Vagina (tissue), 2 donors: Measurements from ENCODE around the gene MEF2C.

Source experiments
- POLR2A ChIP-seq, 2 donors: fragments of 450-650 bp; IDR thresholded peaks; one replicate each; pipeline ENCODE4 v1.6.1; 2017; ENCODE audit warnings: antibody characterized with exemption in 2 of 2, mild to moderate bottlenecking in 2 of 2, moderate library complexity in 2 of 2
- POLR2AphosphoS5 ChIP-seq, 2 donors: sonication (generic); formaldehyde crosslinking; IDR thresholded peaks; one replicate each; pipeline ENCODE4 v1.9.0; 2017; ENCODE audit warnings: antibody characterized with exemption in 2 of 2, mild to moderate bottlenecking in 2 of 2, low read depth in 1 of 2; ENCODE audit not compliant: insufficient read depth in 1 of 2
- TF ChIP-seq, protein P1 (sequence below), 3 experiments: fragments of 450-650 bp in 2 of 3; fragments of 200-600 bp in 1 of 3; sonication (generic) in 1 of 3; IDR thresholded peaks; one replicate each; pipeline ENCODE4 v1.5.1; 2017 to 2019; ENCODE audit warnings: antibody characterized with exemption in 3 of 3, mild to moderate bottlenecking in 2 of 3, moderate library complexity in 2 of 3

DNA sequence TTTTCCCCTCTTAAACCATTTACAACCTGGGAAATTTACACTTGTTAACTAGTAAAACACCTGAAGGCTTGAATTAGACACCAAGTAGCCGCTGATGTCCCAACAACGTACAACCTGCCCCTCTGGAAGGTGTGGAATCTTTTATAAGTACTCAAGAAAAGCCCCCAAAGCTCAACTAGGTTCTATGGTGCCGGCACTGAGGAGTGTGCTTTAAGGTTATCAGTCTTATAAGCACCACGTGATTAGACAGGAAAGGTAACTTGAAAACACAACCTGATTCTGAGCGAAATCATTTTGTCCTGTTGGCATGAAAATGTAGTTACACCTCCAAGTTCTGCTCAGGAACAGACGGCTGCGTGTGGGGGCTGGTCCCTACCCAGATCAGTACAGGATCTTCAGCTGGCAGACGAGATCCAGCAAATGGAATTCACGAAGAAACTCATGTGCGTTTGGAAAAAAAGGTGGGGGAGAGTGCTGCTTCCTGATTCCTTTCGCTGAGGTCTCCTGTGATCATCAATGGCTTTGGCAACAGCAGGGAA is 195.5 kb downstream of the MEF2C start:
- TF ChIP-seq, protein P1, sequence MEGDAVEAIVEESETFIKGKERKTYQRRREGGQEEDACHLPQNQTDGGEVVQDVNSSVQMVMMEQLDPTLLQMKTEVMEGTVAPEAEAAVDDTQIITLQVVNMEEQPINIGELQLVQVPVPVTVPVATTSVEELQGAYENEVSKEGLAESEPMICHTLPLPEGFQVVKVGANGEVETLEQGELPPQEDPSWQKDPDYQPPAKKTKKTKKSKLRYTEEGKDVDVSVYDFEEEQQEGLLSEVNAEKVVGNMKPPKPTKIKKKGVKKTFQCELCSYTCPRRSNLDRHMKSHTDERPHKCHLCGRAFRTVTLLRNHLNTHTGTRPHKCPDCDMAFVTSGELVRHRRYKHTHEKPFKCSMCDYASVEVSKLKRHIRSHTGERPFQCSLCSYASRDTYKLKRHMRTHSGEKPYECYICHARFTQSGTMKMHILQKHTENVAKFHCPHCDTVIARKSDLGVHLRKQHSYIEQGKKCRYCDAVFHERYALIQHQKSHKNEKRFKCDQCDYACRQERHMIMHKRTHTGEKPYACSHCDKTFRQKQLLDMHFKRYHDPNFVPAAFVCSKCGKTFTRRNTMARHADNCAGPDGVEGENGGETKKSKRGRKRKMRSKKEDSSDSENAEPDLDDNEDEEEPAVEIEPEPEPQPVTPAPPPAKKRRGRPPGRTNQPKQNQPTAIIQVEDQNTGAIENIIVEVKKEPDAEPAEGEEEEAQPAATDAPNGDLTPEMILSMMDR (IDR thresholded peaks at IDR 0.05), result no peak
- TF ChIP-seq POLR2A (IDR thresholded peaks at IDR 0.05), result no peak
- TF ChIP-seq POLR2AphosphoS5 (IDR thresholded peaks at IDR 0.05; ENCODE audit: insufficient read depth in 1 of 2, low read depth in 1 of 2), result no peak
